Astrocyte (in vitro differentiated cells and primary cell): ENCODE results near the gene CISH.

ENCODE experiments used
- CTCF ChIP-seq: IDR thresholded peaks from 2 replicates; pipeline ENCODE4 v1.5.1; 2011; ENCODE audit warnings: low read depth, mild to moderate bottlenecking, inconsistent platforms, low read length, moderate library complexity; ENCODE audit not compliant: insufficient read depth
- EZH2 ChIP-seq: IDR thresholded peaks from 2 replicates; pipeline ENCODE4 v1.6.1; 2012; ENCODE audit warnings: mild to moderate bottlenecking, low read length, inconsistent platforms; ENCODE audit not compliant: insufficient read depth

- TF ChIP-seq CTCF (no peak), EZH2 (no peak)
Observed at GRCh38 chr3:50657816-50658215, 46.2 kb upstream of the CISH start.
